ENCODE results near the gene IL17RA. TPM values are rescaled to one million over a fixed set of nuclear protein-coding genes. Genes with fewer than 3 reads are reported as not detected.

Gene IL17RA
- total and polyA plus RNA-seq, 10 donors = 2.9 to 100 (median 43.2) TPM

DNA sequence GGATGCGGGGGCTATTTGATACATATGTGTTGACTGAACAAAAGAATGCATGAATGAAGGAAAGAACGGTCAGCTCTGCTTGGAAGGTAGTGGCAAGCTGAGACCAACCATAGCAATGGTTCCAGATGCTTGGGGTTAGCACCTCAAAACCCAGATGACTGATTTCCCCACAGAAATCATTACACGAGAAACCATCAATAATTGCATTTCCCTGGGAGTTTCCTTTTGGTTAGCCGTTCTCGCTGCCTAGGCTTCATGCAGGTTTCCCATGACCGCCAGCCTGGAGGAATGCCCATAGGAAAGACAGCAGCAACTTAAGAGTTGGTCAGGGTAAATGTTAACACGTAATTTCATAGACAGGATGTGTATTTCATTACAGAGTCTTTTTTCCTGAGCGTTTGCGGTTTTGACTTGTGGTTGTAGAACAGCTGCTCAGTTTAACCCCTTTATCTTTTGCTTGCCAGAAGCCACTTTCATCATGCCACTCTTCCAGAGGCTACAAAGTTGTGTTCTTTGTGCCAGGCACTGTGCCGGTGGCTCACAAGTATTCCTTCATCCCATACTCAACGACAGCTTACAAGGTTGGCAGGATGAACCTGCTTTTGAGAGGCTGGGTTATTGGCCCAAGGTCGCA lies 2.8 kb downstream of the IL17RA start:
- no peaks in the 10 kb centered on the region for H3K9me3 ChIP-seq
- TF ChIP-seq POLR2AphosphoS5 (IDR thresholded peaks at IDR 0.05) (no peak), POLR2A (IDR thresholded peaks at IDR 0.05) (no peak)
- TF ChIP-seq, protein P1, sequence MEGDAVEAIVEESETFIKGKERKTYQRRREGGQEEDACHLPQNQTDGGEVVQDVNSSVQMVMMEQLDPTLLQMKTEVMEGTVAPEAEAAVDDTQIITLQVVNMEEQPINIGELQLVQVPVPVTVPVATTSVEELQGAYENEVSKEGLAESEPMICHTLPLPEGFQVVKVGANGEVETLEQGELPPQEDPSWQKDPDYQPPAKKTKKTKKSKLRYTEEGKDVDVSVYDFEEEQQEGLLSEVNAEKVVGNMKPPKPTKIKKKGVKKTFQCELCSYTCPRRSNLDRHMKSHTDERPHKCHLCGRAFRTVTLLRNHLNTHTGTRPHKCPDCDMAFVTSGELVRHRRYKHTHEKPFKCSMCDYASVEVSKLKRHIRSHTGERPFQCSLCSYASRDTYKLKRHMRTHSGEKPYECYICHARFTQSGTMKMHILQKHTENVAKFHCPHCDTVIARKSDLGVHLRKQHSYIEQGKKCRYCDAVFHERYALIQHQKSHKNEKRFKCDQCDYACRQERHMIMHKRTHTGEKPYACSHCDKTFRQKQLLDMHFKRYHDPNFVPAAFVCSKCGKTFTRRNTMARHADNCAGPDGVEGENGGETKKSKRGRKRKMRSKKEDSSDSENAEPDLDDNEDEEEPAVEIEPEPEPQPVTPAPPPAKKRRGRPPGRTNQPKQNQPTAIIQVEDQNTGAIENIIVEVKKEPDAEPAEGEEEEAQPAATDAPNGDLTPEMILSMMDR (IDR thresholded peaks at IDR 0.05 in 8 of 11, conservative IDR thresholded peaks at IDR 0.05 in 3 of 11) = no peak
- intact Hi-C loops (cut with DNase I; ENCODE audit: low total_unique reads) = no loop called here
- H3K4me1 ChIP-seq = peaks cover 19 to 88% (median 76%) of the 10 kb centered on the region in 6 donors
- peaks cover 0 to 15% (median 0%) of the 10 kb centered on the region in 6 donors for H3K36me3 ChIP-seq
- peak overlapping the region in 7 of 8 donors; percentile 95 to 100 (median 97) for H3K27ac ChIP-seq
- no peak for DNase-seq
- no peaks in the 10 kb centered on the region for H3K27me3 ChIP-seq (replicated peaks in 1 of 7)
- WGBS, 5 donors = 13 to 37% (median 22%) methylated on average over 12 of the region's 12 CpGs
- H3K4me3 ChIP-seq = peak overlapping the region in 7 of 8 donors; percentile 9 to 98 (median 84)

DNA sequence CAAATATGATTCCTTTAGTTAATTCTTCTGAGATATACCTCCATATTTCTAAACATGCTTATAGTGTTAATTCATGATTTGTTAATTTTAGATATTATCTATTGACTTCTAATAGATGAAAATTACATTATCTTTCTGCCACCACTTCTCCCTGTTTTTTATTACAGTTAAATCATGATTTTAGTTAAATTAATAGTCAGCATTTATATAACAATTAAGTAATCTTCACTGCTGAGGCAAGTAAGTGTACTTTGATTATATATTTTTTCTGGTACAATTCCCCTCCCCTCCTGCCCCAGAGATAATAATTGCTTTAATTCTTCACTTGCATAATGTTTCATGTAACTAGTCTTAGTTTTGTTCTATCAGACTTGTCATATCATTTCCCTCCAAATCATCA lies 5.8 kb downstream of the IL17RA start:
- Histone ChIP-seq H3K9me3 (no peaks in the 10 kb centered on the region), H3K27ac (no peak overlapping the region), H3K4me3 (no peak overlapping the region), H3K4me1 (peaks cover 19 to 100% (median 78%) of the 10 kb centered on the region in 6 donors), H3K36me3 (peaks cover 0 to 27% (median 0%) of the 10 kb centered on the region in 6 donors), H3K27me3 (replicated peaks in 1 of 7) (no peaks in the 10 kb centered on the region)
- intact Hi-C loops (cut with DNase I; ENCODE audit: low total_unique reads) = no loop called here
- TF ChIP-seq, protein P1 (IDR thresholded peaks at IDR 0.05 in 8 of 11, conservative IDR thresholded peaks at IDR 0.05 in 3 of 11) = no peak
- no peak for TF ChIP-seq POLR2A (IDR thresholded peaks at IDR 0.05)
- no peak for TF ChIP-seq POLR2AphosphoS5 (IDR thresholded peaks at IDR 0.05)
- DNase-seq = no peak

DNA sequence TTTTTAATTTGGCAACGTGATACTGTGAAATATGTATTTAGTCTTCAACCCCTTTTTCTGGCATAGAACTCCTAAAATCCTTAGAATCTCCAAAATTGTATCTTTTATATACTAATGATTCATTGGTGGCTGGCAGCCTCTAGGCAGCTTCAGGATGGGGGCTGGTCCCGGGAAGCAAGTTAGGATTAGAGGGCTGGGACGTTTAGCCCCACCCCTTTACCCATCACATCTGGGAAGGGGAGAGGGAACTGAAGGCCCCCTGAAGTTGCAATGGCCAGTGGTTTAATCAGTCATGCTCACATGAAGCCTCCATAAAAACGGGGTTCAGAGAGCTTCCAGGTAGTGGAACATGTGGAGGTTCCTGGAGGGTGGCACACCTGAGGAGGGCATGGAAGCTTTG lies 7.1 kb downstream of the IL17RA start:
- Histone ChIP-seq H3K27me3 (replicated peaks in 1 of 7) (no peaks in the 10 kb centered on the region), H3K4me1 (peaks cover 7 to 100% (median 71%) of the 10 kb centered on the region in 6 donors), H3K27ac (peak overlapping the region in 1 of 8 donors; percentile 14), H3K36me3 (peaks cover 0 to 29% (median 0%) of the 10 kb centered on the region in 6 donors), H3K4me3 (no peak overlapping the region), H3K9me3 (no peaks in the 10 kb centered on the region)
- intact Hi-C loops (cut with DNase I; ENCODE audit: low total_unique reads) = no loop called here
- WGBS, 5 donors = 64 to 79% (median 76%) methylated on average over 4 of the region's 4 CpGs
- TF ChIP-seq POLR2AphosphoS5 (IDR thresholded peaks at IDR 0.05) (no peak), POLR2A (IDR thresholded peaks at IDR 0.05) (no peak)
- TF ChIP-seq, protein P1 (IDR thresholded peaks at IDR 0.05 in 8 of 11, conservative IDR thresholded peaks at IDR 0.05 in 3 of 11) = no peak
- DNase-seq = no peak

DNA sequence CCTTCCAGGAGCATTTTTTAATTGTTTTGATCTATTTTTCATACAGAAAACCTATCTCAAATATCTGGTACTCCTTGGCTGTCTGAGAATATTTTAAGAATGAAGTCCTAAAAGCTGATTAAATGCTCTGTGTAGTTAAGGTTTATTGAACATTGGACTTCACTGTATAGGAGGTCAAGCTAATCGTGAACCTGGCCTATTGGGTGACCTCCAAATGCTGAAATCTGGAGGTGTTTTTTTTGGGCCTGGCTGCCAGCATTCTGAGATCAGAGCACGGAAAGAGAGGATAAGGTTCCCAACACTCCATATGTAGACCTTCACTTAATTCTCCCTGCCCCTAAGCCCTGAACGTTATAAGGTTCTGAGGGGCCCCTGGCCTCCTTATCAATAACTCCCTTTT lies 8.3 kb downstream of the IL17RA start:
- Histone ChIP-seq H3K27me3 (replicated peaks in 1 of 7) (no peaks in the 10 kb centered on the region), H3K27ac (no peak overlapping the region), H3K4me3 (no peak overlapping the region), H3K9me3 (no peaks in the 10 kb centered on the region), H3K36me3 (peaks cover 0 to 40% (median 6%) of the 10 kb centered on the region in 6 donors), H3K4me1 (peaks cover 0 to 100% (median 71%) of the 10 kb centered on the region in 6 donors)
- DNase-seq = no peak
- 79 to 89% (median 85%) methylated on average over 3 of the region's 3 CpGs for WGBS, 5 donors
- TF ChIP-seq, protein P1 (IDR thresholded peaks at IDR 0.05 in 8 of 11, conservative IDR thresholded peaks at IDR 0.05 in 3 of 11) = no peak
- no peak for TF ChIP-seq POLR2A (IDR thresholded peaks at IDR 0.05)
- TF ChIP-seq POLR2AphosphoS5 (IDR thresholded peaks at IDR 0.05) = no peak
- intact Hi-C loops (cut with DNase I; ENCODE audit: low total_unique reads) = no loop called here
